Astrocyte (in vitro differentiated cells and primary cell): ENCODE measurements around the gene KRT71. TPM values are rescaled to one million over a fixed set of nuclear protein-coding genes. Genes with fewer than 3 reads are reported as not detected.

ENCODE experiments used
- DNase-seq: peaks from one replicate; pipeline ENCODE4 v3.0.0-alpha.2; 2010; ENCODE audit warnings: low read depth
- FAIRE-seq: peaks from 2 replicates; lab custom pipeline; 2011; peaks lifted over from hg19 to GRCh38; lab: Jason Lieb, UNC
- H2AFZ ChIP-seq: 2 replicates; pipeline ENCODE4 v1.6.0; 2012; ENCODE audit warnings: low read depth, low read length, inconsistent platforms
- H3K27ac ChIP-seq: 2 replicates; pipeline ENCODE4 v1.5.1; 2011; ENCODE audit warnings: low read depth, low read length, inconsistent platforms
- H3K27me3 ChIP-seq: 2 replicates; pipeline ENCODE4 v1.6.0; 2011; ENCODE audit warnings: low read length, inconsistent platforms; ENCODE audit not compliant: insufficient read depth
- H3K36me3 ChIP-seq: 2 replicates; pipeline ENCODE4 v1.5.1; 2011; ENCODE audit warnings: low read length, inconsistent platforms; ENCODE audit not compliant: insufficient read depth
- H3K4me1 ChIP-seq: 2 replicates; pipeline ENCODE4 v1.5.1; 2011; ENCODE audit warnings: low read length, inconsistent platforms; ENCODE audit not compliant: insufficient read depth
- H3K4me2 ChIP-seq: 2 replicates; pipeline ENCODE4 v1.6.0; 2012; ENCODE audit warnings: low read length, inconsistent platforms
- H3K4me3 ChIP-seq: 2 replicates; pipeline ENCODE4 v1.5.1; 2011; ENCODE audit warnings: low read depth, mild to moderate bottlenecking, low read length, inconsistent platforms; ENCODE audit not compliant: insufficient read depth
- H3K79me2 ChIP-seq: 2 replicates; pipeline ENCODE4 v1.6.0; 2012; ENCODE audit warnings: mild to moderate bottlenecking, low read length, inconsistent platforms; ENCODE audit not compliant: insufficient read depth
- H3K9ac ChIP-seq: 2 replicates; pipeline ENCODE4 v1.6.0; 2012; ENCODE audit warnings: mild to moderate bottlenecking, low read length, inconsistent platforms
- H3K9me3 ChIP-seq: 2 replicates; pipeline ENCODE4 v1.5.1; 2012; ENCODE audit warnings: low read depth, mild to moderate bottlenecking, low read length, inconsistent platforms; ENCODE audit not compliant: insufficient read depth
- H4K20me1 ChIP-seq: 2 replicates; pipeline ENCODE4 v1.6.0; 2012; ENCODE audit warnings: low read length, inconsistent platforms; ENCODE audit not compliant: insufficient read depth
- H3K27ac Mint-ChIP-seq: one replicate; pipeline ENCODE4 v1.8.0; 2021; ENCODE audit warnings: mild to moderate bottlenecking, mixed read lengths; ENCODE audit not compliant: unreplicated experiment
- H3K27me3 Mint-ChIP-seq: one replicate; pipeline ENCODE4 v1.8.0; 2021; ENCODE audit warnings: low read depth, mixed read lengths; ENCODE audit not compliant: unreplicated experiment
- H3K36me3 Mint-ChIP-seq: one replicate; pipeline ENCODE4 v1.8.0; 2021; ENCODE audit warnings: low read depth, mixed read lengths; ENCODE audit not compliant: unreplicated experiment
- H3K4me1 Mint-ChIP-seq: one replicate; pipeline ENCODE4 v1.8.0; 2021; ENCODE audit warnings: low read depth, mixed read lengths; ENCODE audit not compliant: unreplicated experiment
- H3K4me3 Mint-ChIP-seq: one replicate; pipeline ENCODE4 v1.8.0; 2021; ENCODE audit warnings: mild to moderate bottlenecking, moderate library complexity, mixed read lengths; ENCODE audit not compliant: unreplicated experiment
- H3K9me3 Mint-ChIP-seq: one replicate; pipeline ENCODE4 v1.8.0; 2021; ENCODE audit warnings: mild to moderate bottlenecking, mixed read lengths; ENCODE audit not compliant: unreplicated experiment
- CTCF ChIP-seq: IDR thresholded peaks from 2 replicates; pipeline ENCODE4 v1.5.1; 2011; ENCODE audit warnings: low read depth, mild to moderate bottlenecking, inconsistent platforms, low read length, moderate library complexity; ENCODE audit not compliant: insufficient read depth
- EZH2 ChIP-seq: IDR thresholded peaks from 2 replicates; pipeline ENCODE4 v1.6.1; 2012; ENCODE audit warnings: mild to moderate bottlenecking, low read length, inconsistent platforms; ENCODE audit not compliant: insufficient read depth
- total RNA-seq: library from RNA; stranded (reverse); gene quantifications from 2 replicates; pipeline ENCODE4 v1.2.1, GENCODE V29; 2021

KRT71 gene
- total RNA-seq, 1 donor from 2014 or later: not detected

GRCh38 chr12:52524898-52525591 is 27.9 kb downstream of the KRT71 start:
- Mint-ChIP-seq H3K9me3 (peaks cover 4% of the 10 kb centered on the region), H3K27me3 (peaks cover 61% of the 10 kb centered on the region), H3K27ac (no peak overlapping the region), H3K4me1 (peaks cover 3% of the 10 kb centered on the region), H3K36me3 (peaks cover 7% of the 10 kb centered on the region), H3K4me3 (no peak overlapping the region)
- H3K4me2 ChIP-seq: no peak overlapping the region
- peaks cover 17% of the 10 kb centered on the region for H3K27me3 ChIP-seq
- FAIRE-seq: no peak
- H3K36me3 ChIP-seq: no peaks in the 10 kb centered on the region
- no peaks in the 10 kb centered on the region for H3K79me2 ChIP-seq
- H3K27ac ChIP-seq: no peak overlapping the region
- no peak overlapping the region for H3K9ac ChIP-seq
- no peaks in the 10 kb centered on the region for H3K4me1 ChIP-seq
- H3K9me3 ChIP-seq: no peaks in the 10 kb centered on the region
- TF ChIP-seq EZH2 (no peak), CTCF (no peak)
- no peaks in the 10 kb centered on the region for H4K20me1 ChIP-seq
- no peak overlapping the region for H2AFZ ChIP-seq
- no peak overlapping the region for H3K4me3 ChIP-seq
- no peak for DNase-seq

- H3K4me3 Mint-ChIP-seq: no peak overlapping the region
- no peaks in the 10 kb centered on the region for H3K4me1 ChIP-seq
- H3K27ac ChIP-seq: no peak overlapping the region
- no peaks in the 10 kb centered on the region for H4K20me1 ChIP-seq
- H3K79me2 ChIP-seq: no peaks in the 10 kb centered on the region
- H2AFZ ChIP-seq: no peak overlapping the region
- H3K27ac Mint-ChIP-seq: no peak overlapping the region
- H3K27me3 ChIP-seq: peaks cover 17% of the 10 kb centered on the region
- peaks cover 4% of the 10 kb centered on the region for H3K36me3 Mint-ChIP-seq
- H3K4me3 ChIP-seq: no peak overlapping the region
- H3K4me1 Mint-ChIP-seq: peaks cover 3% of the 10 kb centered on the region
- H3K9ac ChIP-seq: no peak overlapping the region
- no peaks in the 10 kb centered on the region for H3K9me3 ChIP-seq
- no peak for TF ChIP-seq CTCF
- no peak for TF ChIP-seq EZH2
- H3K4me2 ChIP-seq: no peak overlapping the region
- H3K36me3 ChIP-seq: no peaks in the 10 kb centered on the region
- DNase-seq: no peak
- H3K27me3 Mint-ChIP-seq: peaks cover 60% of the 10 kb centered on the region
- no peak for FAIRE-seq
- H3K9me3 Mint-ChIP-seq: peaks cover 1% of the 10 kb centered on the region
These were observed 28.6 kb downstream of the KRT71 start for GRCh38 chr12:52524241-52524897.

- no peak for DNase-seq
- no peaks in the 10 kb centered on the region for H3K9me3 ChIP-seq
- H4K20me1 ChIP-seq: no peaks in the 10 kb centered on the region
- H3K79me2 ChIP-seq: no peaks in the 10 kb centered on the region
- Mint-ChIP-seq H3K36me3 (peaks cover 4% of the 10 kb centered on the region), H3K27me3 (peaks cover 61% of the 10 kb centered on the region), H3K9me3 (peaks cover 1% of the 10 kb centered on the region), H3K4me3 (no peak overlapping the region), H3K4me1 (peaks cover 3% of the 10 kb centered on the region), H3K27ac (no peak overlapping the region)
- H3K4me3 ChIP-seq: no peak overlapping the region
- H3K36me3 ChIP-seq: no peaks in the 10 kb centered on the region
- H3K27ac ChIP-seq: no peak overlapping the region
- no peak for FAIRE-seq
- H3K27me3 ChIP-seq: peaks cover 17% of the 10 kb centered on the region
- no peak overlapping the region for H3K9ac ChIP-seq
- no peak overlapping the region for H2AFZ ChIP-seq
- H3K4me2 ChIP-seq: no peak overlapping the region
- no peaks in the 10 kb centered on the region for H3K4me1 ChIP-seq
- TF ChIP-seq CTCF (no peak), EZH2 (no peak)
These were observed 29.1 kb downstream of the KRT71 start for GRCh38 chr12:52523824-52524223.
